Measurements from ENCODE around the gene RTN4.

The RTN4 gene

DNA sequence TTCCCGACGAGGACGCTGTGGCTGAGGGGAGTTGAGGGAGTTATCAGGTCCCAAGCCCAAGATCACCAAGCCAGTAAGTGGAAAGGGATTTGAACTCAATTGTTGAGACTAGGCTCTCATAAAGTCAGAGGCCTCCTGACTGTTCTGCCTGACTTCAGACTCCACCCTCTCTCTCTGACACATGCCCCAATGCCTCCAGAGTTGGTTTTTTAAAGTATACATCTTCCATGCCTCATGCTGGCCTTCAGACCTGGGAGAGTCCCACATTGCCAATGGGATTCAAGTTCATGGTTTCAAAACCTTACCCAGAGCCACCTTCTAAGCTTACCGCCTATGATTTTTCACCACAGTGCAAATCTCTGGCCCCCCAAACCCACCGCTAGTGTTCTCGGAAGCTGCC lies 100.8 kb downstream of the RTN4 start:
- DNase-seq: no peak

DNA sequence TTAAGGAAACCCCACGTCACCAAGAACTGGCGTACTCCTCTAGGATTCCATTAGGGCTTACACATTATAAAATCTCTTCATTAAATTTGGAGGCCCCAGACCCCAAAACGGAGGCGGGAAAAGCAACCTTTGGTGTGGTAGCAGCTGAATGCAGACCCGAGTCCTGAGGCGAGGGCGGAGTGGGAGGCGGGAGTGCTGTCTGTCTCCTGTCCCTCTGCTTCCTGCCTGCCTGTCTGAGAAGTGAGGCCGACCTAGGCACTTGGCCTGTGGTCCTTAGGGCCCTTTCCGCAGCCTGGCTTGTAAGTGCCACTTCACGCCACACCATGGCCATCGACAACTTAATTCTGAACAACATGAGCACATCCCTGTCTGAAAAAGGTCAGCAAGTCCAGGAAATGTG lies 102.1 kb downstream of the RTN4 start:
- no peak for DNase-seq

- no peak for DNase-seq
These were observed 102.6 kb downstream of the RTN4 start for GRCh38 chr2:54947646-54948045.

DNA sequence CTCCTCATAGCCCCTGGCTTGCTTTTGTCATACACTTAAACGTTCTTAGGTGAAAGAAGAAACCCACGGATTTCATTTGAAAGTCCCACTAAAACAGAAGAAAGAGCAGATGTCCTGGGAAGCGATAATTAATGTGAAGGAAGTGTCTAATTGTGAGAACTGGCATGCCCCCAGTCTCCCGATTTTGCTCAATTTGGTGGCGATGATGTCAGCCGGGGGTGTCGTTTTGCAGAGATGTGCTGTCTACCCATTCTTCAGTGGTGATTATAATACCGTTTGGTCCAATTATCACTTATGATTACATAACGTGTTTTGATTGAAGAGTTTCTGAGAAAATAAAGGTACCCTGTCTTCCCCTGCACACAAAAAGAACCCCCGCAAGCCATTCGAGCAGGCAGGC lies 103.1 kb downstream of the RTN4 start:
- DNase-seq: no peak

GRCh38 chr2:54946220-54946805 lies 103.9 kb downstream of the RTN4 start:
- no peak for DNase-seq

GRCh38 chr2:54945391-54946219 lies 104.6 kb downstream of the RTN4 start:
- no peak for DNase-seq

DNA sequence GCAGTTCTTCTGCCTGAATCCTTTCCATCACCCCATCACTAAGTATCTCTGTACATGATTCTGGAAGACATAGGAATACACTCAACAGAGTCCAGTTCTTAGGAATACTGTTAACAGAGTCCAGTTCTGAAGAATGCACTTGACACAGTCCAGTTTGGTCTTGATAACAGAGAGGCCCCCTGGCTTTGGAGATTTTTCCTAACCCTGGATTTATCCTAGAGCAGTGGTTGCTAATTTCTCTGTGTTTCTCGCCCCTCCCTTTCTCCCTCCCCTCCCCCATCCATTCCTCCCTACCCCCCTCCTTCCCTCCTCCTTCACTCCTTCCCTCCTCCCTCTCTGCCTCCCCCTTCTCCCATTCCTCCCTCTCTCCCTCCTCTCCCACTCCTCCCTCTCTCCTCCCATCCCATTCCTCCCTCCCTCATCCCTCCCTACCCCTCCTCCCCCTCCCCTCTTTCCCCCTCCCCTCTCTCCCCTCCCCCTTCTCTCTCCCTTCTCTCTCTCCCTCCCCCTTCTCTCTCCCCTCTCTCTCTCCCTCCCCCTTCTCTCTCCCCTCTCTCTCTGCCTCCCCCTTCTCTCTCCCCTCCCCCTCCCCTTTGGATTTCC lies 105.4 kb downstream of the RTN4 start:
- DNase-seq: no peak

- DNase-seq: peak; percentile 33 to 56
These were observed 107.9 kb downstream of the RTN4 start for GRCh38 chr2:54942373-54942772.

GRCh38 chr2:54941248-54941984 lies 108.8 kb downstream of the RTN4 start:
- DNase-seq: no peak

DNA sequence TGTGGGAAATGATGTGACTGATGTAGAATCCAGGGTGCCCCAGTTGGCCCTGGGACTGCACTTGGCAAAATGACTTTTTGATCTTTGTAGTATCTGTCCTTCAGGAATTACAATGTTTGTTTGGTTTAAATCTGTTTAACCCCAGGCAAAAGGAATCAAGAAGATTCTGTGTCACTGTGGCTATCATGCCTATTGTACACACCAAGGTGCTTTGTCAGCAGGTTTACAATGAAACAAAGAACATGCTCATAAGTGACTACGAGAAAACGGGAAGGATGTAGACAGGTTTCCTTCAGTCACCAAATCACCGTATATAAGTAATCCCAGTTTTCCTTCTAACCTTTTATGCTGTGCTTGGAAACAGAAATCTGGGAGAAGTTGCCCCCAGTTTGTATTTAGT lies 109.5 kb downstream of the RTN4 start:
- DNase-seq: no peak

DNA sequence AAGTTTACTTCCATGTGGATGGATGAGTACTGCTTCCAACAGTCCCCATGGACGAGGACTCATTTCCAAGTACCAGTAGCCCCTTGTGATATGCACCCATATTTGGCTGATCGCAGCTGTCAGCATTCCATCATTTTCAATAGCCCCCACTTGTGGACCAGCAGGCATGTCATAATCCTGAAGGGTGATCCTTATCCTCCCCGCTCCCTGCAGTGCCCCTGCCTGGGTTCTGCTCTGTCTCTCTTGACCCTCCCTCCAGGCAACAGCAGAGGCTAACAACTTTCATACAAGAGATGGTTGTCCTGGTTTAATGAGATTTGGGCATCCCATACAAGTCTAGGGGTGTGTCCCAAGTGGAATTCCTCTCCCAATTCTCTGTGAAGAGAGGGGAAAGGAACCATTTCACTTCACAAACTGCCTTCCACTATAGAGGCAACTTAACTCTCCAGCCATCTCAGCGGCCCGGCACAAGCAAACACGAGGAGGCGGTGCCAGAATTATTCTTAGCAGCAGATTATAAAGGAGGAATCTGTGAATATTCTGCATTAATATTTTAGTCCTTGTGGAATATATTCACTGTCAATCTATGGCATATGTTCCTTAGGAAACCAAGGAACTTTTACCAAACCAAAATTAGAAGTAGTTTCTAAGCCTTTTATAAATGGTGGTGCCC lies 110.7 kb downstream of the RTN4 start:
- no peak for DNase-seq

GRCh38 chr2:54936766-54937165 lies 113.5 kb downstream of the RTN4 start:
- no peak for DNase-seq

DNA sequence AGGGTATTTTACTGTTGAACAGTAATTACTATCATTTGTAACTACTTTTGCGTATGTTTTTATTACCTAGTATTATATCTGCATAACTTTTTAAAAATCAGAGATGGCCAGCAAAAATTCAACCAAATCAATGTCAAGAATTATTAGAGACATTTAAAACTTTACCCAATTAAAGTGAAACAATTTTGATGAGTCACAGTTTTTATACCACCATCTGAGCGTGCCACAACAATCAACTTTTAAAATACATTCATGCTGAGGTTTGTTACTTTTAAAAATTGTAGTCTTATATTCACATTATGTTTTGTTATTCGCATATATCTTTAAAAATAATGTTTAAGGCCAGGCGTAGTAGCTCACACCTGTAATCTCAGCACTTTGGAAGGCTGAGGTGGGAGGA lies 114.9 kb downstream of the RTN4 start:
- DNase-seq: no peak

GRCh38 chr2:54931473-54931872 lies 118.8 kb downstream of the RTN4 start:
- no peak for DNase-seq

GRCh38 chr2:54928719-54929118 lies 121.5 kb downstream of the RTN4 start:
- DNase-seq: no peak

DNA sequence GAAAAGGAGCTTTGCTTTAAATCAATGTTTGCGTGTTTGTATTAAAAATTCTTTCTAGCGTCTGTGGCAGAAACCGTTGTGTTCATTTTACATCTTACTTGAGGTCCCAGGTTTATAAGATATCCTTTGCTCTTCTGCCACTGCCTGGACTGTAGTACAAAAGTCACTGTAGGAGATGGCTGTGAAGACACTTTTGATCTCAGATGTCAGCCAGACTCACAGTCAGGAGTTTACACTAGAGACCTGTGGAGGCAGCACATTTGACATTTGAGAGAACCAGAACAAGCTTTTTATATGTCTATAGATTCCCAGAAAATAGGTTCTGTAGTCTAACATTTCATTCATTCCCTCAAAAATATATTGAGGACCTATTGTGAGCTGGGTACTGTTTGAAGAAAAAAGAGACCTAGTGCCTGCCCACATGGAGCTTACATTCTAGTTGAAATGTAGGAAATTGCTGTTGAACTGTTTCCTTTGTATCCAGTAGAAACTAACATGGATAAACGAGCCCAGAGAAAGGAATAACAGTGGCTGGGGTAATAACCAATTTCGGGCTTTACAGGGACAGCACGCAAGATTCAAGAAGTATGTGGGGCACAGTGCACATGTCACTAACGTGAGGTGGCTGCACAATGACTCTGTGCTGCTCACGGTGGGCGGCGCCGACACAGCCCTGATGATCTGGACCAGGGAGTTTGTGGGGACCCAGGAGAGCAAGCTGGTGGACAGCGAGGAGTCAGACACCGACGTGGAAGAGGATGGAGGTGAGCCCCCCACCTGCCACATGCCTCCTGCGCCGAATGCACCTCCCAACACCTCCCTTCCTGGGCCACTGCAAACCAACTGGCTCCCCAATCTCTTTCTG lies 122.3 kb downstream of the RTN4 start:
- no peak for DNase-seq

DNA sequence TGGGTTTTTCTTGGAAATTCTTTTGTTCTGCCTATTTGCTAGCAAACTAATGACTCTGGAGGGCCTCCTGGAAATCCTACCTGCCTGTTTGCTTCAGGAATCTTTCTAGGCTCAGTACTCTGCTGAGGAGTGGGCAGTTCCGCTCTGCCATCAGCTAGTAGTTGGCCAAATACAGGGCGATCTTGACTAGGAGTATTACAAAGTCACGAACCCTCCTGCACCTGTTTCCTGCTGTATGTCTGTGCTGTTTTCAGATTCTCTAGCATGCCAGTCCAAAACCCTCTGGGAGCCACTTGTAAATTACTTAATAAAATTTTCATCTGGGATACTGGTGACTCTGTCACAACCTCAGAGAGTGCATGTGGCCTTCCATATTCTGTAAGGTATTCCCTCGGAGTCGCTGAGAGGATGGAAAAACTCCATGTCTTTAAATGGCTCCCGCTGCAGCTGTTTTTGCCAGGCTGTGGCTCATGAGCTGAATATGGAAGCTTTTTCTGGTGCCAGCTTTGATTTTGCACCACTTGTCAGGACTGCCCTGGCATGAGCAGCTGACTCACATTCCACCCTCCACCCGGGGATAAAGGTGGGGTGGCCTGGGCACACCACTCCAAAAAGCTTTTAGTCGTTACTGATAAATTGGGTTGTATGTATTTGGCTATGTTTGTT lies 123.0 kb downstream of the RTN4 start:
- DNase-seq: no peak

GRCh38 chr2:54925022-54925421 lies 125.2 kb downstream of the RTN4 start:
- no peak for DNase-seq

GRCh38 chr2:54924121-54924520 lies 126.1 kb downstream of the RTN4 start:
- DNase-seq: no peak

Data from CD4-positive, alpha-beta T cell treated with Interleukin-1 beta for 1 hour (primary cell).